ENCODE measurements around the gene CTF1. TPM values are rescaled to one million over a fixed set of nuclear protein-coding genes. Genes with fewer than 3 reads are reported as not detected.
"Not testable (repeated sequence)": the region's sequence is repeated elsewhere in the genome, so short reads cannot be mapped to it uniquely, and the experiment has no call there.

CTF1 gene
- total and polyA plus RNA-seq, 4 donors, result 0.19 to 0.75 (median 0.35) TPM; not detected in 1

GRCh38 chr16:30934827-30935557 lies 38.6 kb downstream of the CTF1 start:
- no peak overlapping the region for H3K27ac ChIP-seq (ENCODE audit: low read depth in 1 of 2, low read length in 2 of 2)
- H3K36me3 ChIP-seq (ENCODE audit: control insufficient read depth in 4 of 4, insufficient read depth in 3 of 4, low read depth in 1 of 4, low read length in 3 of 4), result peaks cover 3 to 12% (median 6%) of the 10 kb centered on the region in 4 donors
- DNase-seq (ENCODE audit: low spot score), result no peak
- peaks cover 0 to 3% (median 0%) of the 10 kb centered on the region in 4 donors for H3K4me1 ChIP-seq (ENCODE audit: control insufficient read depth in 4 of 4, insufficient read depth in 4 of 4, low read length in 3 of 4)
- TF ChIP-seq NR2F2 (IDR thresholded peaks at IDR 0.05) (no peak), HNF4G (IDR thresholded peaks at IDR 0.05) (no peak), TAF1 (conservative IDR thresholded peaks at IDR 0.05) (no peak), RAD21 (IDR thresholded peaks at IDR 0.05) (peak in 1 of 2 donors; percentile 67), RXRA (IDR thresholded peaks at IDR 0.05) (no peak), MAX (IDR thresholded peaks at IDR 0.05) (no peak), CTCF (IDR thresholded peaks at IDR 0.05; ENCODE audit: low read depth, low read length, missing input control) (peak; percentile 39), ATF3 (IDR thresholded peaks at IDR 0.05) (no peak), GABPA (IDR thresholded peaks at IDR 0.05 in 1 of 2, conservative IDR thresholded peaks at IDR 0.05 in 1 of 2) (no peak), EGR1 (IDR thresholded peaks at IDR 0.05; ENCODE audit: low read depth in 2 of 2) (no peak), YY1 (IDR thresholded peaks at IDR 0.05) (no peak), HNF4A (conservative IDR thresholded peaks at IDR 0.05) (no peak)
- H3K9ac ChIP-seq (ENCODE audit: low read depth in 1 of 2, low read length in 2 of 2), result no peak overlapping the region
- H3K9me3 ChIP-seq (ENCODE audit: control insufficient read depth in 4 of 4, low read length in 3 of 4), result no peaks in the 10 kb centered on the region
- H3K4me3 ChIP-seq (ENCODE audit: low read depth in 1 of 3, low read length in 3 of 3), result no peak overlapping the region
- no peaks in the 10 kb centered on the region for H3K27me3 ChIP-seq (ENCODE audit: control insufficient read depth in 4 of 4, insufficient read depth in 4 of 4, low read length in 3 of 4)
- 71% methylated on average over 12 of the region's 12 CpGs for WGBS

GRCh38 chr16:30937692-30938091 lies 41.3 kb downstream of the CTF1 start:
- peaks cover 0 to 8% (median 3%) of the 10 kb centered on the region in 4 donors for H3K4me1 ChIP-seq (ENCODE audit: control insufficient read depth in 4 of 4, insufficient read depth in 4 of 4, low read length in 3 of 4)
- TF ChIP-seq HNF4G (IDR thresholded peaks at IDR 0.05) (no peak), RXRA (IDR thresholded peaks at IDR 0.05) (no peak), YY1 (IDR thresholded peaks at IDR 0.05) (no peak), RAD21 (IDR thresholded peaks at IDR 0.05) (no peak), NR2F2 (IDR thresholded peaks at IDR 0.05) (no peak), GABPA (IDR thresholded peaks at IDR 0.05 in 1 of 2, conservative IDR thresholded peaks at IDR 0.05 in 1 of 2) (no peak)
- H3K27me3 ChIP-seq (ENCODE audit: control insufficient read depth in 4 of 4, insufficient read depth in 4 of 4, low read length in 3 of 4), result no peaks in the 10 kb centered on the region
- H3K27ac ChIP-seq (ENCODE audit: low read depth in 1 of 2, low read length in 2 of 2), result no peak overlapping the region
- WGBS, result 62% methylated on average over 5 of the region's 5 CpGs
- no peak overlapping the region for H3K9ac ChIP-seq (ENCODE audit: low read depth in 1 of 2, low read length in 2 of 2)
- no peak for DNase-seq (ENCODE audit: low spot score)
- H3K36me3 ChIP-seq (ENCODE audit: control insufficient read depth in 4 of 4, insufficient read depth in 3 of 4, low read depth in 1 of 4, low read length in 3 of 4), result peaks cover 0 to 2% (median 0%) of the 10 kb centered on the region in 4 donors
- no peak overlapping the region for H3K4me3 ChIP-seq (ENCODE audit: low read depth in 1 of 3, low read length in 3 of 3)
- H3K9me3 ChIP-seq (ENCODE audit: control insufficient read depth in 4 of 4, low read length in 3 of 4), result no peaks in the 10 kb centered on the region

GRCh38 chr16:30939571-30939970 lies 43.2 kb downstream of the CTF1 start:
- DNase-seq (ENCODE audit: low spot score); H3K9ac ChIP-seq (ENCODE audit: low read depth in 1 of 2, low read length in 2 of 2); H3K27ac ChIP-seq (ENCODE audit: low read depth in 1 of 2, low read length in 2 of 2); H3K27me3 ChIP-seq (ENCODE audit: control insufficient read depth in 4 of 4, insufficient read depth in 4 of 4, low read length in 3 of 4); H3K4me1 ChIP-seq (ENCODE audit: control insufficient read depth in 4 of 4, insufficient read depth in 4 of 4, low read length in 3 of 4); H3K4me3 ChIP-seq (ENCODE audit: low read depth in 1 of 3, low read length in 3 of 3); H3K36me3 ChIP-seq (ENCODE audit: control insufficient read depth in 4 of 4, insufficient read depth in 3 of 4, low read depth in 1 of 4, low read length in 3 of 4); H3K9me3 ChIP-seq (ENCODE audit: control insufficient read depth in 4 of 4, low read length in 3 of 4): not testable (repeated sequence)
- WGBS, result 96% methylated on average over 8 of the region's 8 CpGs
